ENCODE data around the gene SPDYE5. TPM values are rescaled to one million over a fixed set of nuclear protein-coding genes. Genes with fewer than 3 reads are reported as not detected.
A peak's percentile ranks its signal among the peaks of the same experiment; 100 is the strongest.
"Not testable (repeated sequence)": the region's sequence is repeated elsewhere in the genome, so short reads cannot be mapped to it uniquely, and the experiment has no call there.

The SPDYE5 gene
- total and polyA plus RNA-seq, 12 donors: 0.16 to 0.20 TPM; not detected in 10

DNA sequence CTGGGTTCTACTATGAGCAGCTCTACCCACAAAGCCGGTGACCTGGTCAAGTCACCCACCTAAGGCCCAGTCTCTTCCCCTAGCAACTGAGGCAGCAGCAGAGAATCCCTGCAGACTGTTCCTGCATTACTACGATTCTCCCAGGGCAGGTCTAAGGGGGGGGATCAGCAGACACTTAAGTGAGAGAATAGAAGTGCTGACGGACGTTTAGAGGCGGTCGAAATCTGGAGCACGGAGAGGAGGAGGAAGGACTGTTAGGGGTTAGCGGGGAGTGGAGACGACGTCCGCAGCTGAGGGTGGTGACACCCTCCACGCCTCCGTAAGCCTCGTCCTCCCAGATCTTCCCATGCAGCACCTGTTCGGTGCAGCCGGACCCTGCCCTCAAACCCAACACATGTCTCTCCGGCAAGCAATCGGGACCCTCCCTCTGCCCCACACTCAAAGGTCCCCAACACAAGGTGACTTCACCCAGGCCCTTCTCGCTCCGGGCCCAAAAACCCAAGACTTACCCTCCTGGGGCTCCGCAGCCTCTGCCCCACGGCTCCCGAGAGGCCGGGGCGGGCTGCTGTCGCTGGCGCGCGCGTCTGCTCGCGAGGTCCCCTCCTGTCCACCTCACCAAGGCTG lies 6.7 kb upstream of the SPDYE5 start:
- H3K27me3 ChIP-seq; intact Hi-C loops (cut with DNase I); H3K9me3 ChIP-seq; H3K4me1 ChIP-seq: not testable (repeated sequence)
- H3K36me3 ChIP-seq: peaks cover 0 to 21% (median 0%) of the 10 kb centered on the region in 9 donors
- peak in 1 of 8 donors; percentile 45 for ATAC-seq
- peak overlapping the region in 9 of 10 donors; percentile 76 to 94 (median 89) for H3K27ac ChIP-seq
- peak in 1 of 2 donors; percentile 4 for DNase-seq
- 0 to 1% methylated on average over 20 to 30 of the region's 32 CpGs for WGBS, 2 donors
- H3K4me3 ChIP-seq: peak overlapping the region; percentile 51 to 93 (median 78)

- H3K27me3 ChIP-seq, H3K9me3 ChIP-seq, H3K4me1 ChIP-seq: not testable (repeated sequence)
- WGBS, 2 donors: 0% methylated on average over 49 of the region's 49 CpGs
- intact Hi-C loops (cut with DNase I): loop anchor here in 2 of 10 donors (2.0 kb wide), 1 partner anchor 43 kb away; no protein-coding TSS in a partner anchor
- peak; percentile 93 to 94 for DNase-seq
- Histone ChIP-seq H3K4me3 (peak within 1 kb of the TSS; percentile 51 to 93 (median 78)), H3K36me3 (peaks cover 0 to 21% (median 0%) of the 10 kb centered on the region in 9 donors), H3K27ac (peak within 1 kb of the TSS in 9 of 10 donors; percentile 76 to 94 (median 89))
- peak; percentile 100 for ATAC-seq
Measured at GRCh38 chr7:75485979-75486643, 6.0 kb upstream of the SPDYE5 start, which contains the start of gene POM121C. TSS of gene POM121C (minus strand) at chr7:75486299. CDS start at chr7:75441496, 44,803 bp downstream.

GRCh38 chr7:75509033-75509432 lies 16.9 kb downstream of the SPDYE5 start:
- H3K9me3 ChIP-seq; intact Hi-C loops (cut with DNase I); H3K27ac ChIP-seq; H3K4me1 ChIP-seq; H3K4me3 ChIP-seq; DNase-seq; ATAC-seq; H3K27me3 ChIP-seq: not testable (repeated sequence)
- 94 to 100% methylated on average over 2 of the region's 4 CpGs for WGBS, 2 donors
- H3K36me3 ChIP-seq: peaks cover 0 to 40% (median 0%) of the 10 kb centered on the region in 9 donors

- H3K4me3 ChIP-seq; DNase-seq; ATAC-seq; H3K27me3 ChIP-seq; H3K27ac ChIP-seq; H3K4me1 ChIP-seq; intact Hi-C loops (cut with DNase I): not testable (repeated sequence)
- WGBS, 2 donors: 64 to 68% methylated on average over 2 of the region's 2 CpGs
- Histone ChIP-seq H3K36me3 (peaks cover 0 to 78% (median 21%) of the 10 kb centered on the region in 9 donors), H3K9me3 (peaks cover 0 to 19% (median 0%) of the 10 kb centered on the region in 11 donors)
Measured at GRCh38 chr7:75518842-75519241, 26.7 kb downstream of the SPDYE5 start.

DNA sequence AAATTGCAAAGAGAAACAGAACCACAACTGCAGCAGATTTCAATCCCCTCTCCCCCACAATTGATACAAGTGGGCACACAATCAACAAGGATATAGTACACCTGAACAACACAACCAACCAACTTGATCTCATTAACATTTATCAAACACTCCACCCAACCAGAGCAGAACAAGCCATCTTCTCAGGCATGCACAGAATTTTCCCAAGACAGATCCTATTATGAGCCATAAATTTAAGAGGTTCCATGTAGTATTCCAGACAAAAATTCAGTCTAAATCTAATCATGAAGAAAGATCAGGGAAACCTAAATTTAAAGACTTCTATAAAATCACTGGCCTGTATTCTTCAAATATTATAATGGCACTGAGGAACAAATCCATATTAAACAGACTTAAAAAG lies 29.6 kb downstream of the SPDYE5 start:
- H3K4me3 ChIP-seq: not testable (repeated sequence)

DNA sequence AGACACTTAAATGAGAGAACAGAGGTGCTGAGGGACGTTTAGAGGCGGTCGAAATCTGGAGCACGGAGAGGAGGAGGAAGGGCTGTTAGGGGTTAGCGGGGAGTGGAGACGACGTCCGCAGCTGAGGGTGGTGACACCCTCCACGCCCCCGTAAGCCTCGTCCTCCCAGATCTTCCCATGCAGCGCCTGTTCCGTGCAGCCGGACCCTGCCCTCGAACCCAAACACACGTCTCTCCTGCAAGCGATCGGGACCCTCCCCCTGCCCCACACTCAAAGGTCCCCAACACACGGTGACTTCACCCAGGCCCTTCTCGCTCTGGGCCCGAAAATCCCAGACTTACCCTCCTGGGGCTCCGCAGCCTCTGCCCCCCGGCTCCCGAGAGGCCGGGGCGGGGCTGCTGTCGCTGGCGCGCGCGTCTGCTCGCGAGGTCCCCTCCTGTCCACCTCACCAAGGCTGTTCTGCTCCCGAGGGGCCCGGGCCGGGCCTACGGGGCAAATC lies 35.2 kb downstream of the SPDYE5 start:
- 0 to 1% methylated on average over 32 to 37 of the region's 37 CpGs for WGBS, 2 donors
- intact Hi-C loops (cut with DNase I): loop anchor here in 1 of 10 donors (10.0 kb wide), 1 partner anchor 238 kb away; no protein-coding TSS in a partner anchor
- Histone ChIP-seq H3K27ac (peak overlapping the region; percentile 61 to 90 (median 88)), H3K4me3 (peak overlapping the region; percentile 70 to 99 (median 90)), H3K36me3 (peaks cover 0 to 39% (median 16%) of the 10 kb centered on the region in 9 donors), H3K4me1 (peaks cover 4 to 25% (median 20%) of the 10 kb centered on the region in 9 donors)
- DNase-seq (peak in 1 of 2 donors; percentile 16), ATAC-seq (peak in 1 of 8 donors; percentile 13)
- not testable (repeated sequence) for H3K27me3 ChIP-seq, H3K9me3 ChIP-seq

More for the DNA sequence above, 29.6 kb downstream of the SPDYE5 start:
- H3K36me3 ChIP-seq: peaks cover 0 to 80% (median 26%) of the 10 kb centered on the region in 9 donors
- H3K4me1 ChIP-seq: peaks cover 4 to 14% (median 10%) of the 10 kb centered on the region in 9 donors
- H3K27ac ChIP-seq, ATAC-seq, H3K27me3 ChIP-seq, DNase-seq: not testable (repeated sequence)
- H3K9me3 ChIP-seq: peaks cover 0 to 19% (median 0%) of the 10 kb centered on the region in 11 donors
- intact Hi-C loops (cut with DNase I): loop anchor here in 1 of 10 donors (10.0 kb wide), 1 partner anchor 243 kb away; no protein-coding TSS in a partner anchor

DNA sequence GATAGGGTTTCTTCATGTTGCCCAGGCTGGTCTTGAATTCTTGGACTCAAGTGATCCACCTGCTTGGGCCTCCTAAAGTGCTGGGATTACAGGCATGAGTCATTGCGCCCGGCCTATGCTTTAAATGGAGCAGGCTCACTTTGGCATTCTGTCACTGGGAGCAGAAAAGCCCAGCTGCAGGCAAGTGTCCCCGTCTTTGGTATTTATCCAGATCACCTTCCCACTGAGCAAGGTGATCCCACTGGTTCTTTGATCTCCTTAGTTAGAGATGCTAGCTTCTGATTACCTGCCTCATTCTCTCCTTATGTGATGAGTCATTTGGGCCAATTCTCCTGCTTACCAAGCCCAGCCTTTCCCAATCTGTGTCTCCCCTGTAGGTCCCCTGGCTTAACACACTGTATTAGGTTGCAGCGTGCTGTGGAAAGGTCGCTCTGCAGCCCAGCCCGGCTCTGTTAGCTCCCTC lies 39.3 kb downstream of the SPDYE5 start:
- DNase-seq (no peak), ATAC-seq (no peak)
- Histone ChIP-seq H3K4me1 (peaks cover 4 to 20% (median 13%) of the 10 kb centered on the region in 9 donors), H3K27me3 (no peaks in the 10 kb centered on the region), H3K36me3 (peaks cover 0 to 21% (median 5%) of the 10 kb centered on the region in 9 donors), H3K27ac (peak overlapping the region in 2 of 10 donors; percentile 39 to 46), H3K4me3 (no peak overlapping the region), H3K9me3 (no peaks in the 10 kb centered on the region)
- TF ChIP-seq, protein P1, sequence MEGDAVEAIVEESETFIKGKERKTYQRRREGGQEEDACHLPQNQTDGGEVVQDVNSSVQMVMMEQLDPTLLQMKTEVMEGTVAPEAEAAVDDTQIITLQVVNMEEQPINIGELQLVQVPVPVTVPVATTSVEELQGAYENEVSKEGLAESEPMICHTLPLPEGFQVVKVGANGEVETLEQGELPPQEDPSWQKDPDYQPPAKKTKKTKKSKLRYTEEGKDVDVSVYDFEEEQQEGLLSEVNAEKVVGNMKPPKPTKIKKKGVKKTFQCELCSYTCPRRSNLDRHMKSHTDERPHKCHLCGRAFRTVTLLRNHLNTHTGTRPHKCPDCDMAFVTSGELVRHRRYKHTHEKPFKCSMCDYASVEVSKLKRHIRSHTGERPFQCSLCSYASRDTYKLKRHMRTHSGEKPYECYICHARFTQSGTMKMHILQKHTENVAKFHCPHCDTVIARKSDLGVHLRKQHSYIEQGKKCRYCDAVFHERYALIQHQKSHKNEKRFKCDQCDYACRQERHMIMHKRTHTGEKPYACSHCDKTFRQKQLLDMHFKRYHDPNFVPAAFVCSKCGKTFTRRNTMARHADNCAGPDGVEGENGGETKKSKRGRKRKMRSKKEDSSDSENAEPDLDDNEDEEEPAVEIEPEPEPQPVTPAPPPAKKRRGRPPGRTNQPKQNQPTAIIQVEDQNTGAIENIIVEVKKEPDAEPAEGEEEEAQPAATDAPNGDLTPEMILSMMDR (IDR thresholded peaks at IDR 0.05): no peak
- intact Hi-C loops (cut with DNase I): loop anchor here in 3 of 10 donors (10.0 kb wide), 2 partner anchors 103 to 223 kb away; no protein-coding TSS in a partner anchor
- WGBS, 2 donors: 65 to 75% methylated on average over 6 of the region's 6 CpGs
